Cardiac fibroblast (primary cell): ENCODE measurements around the gene ARHGEF28.

Source experiments
- DNase-seq, 2 donors: peaks; one replicate each; pipeline versions ENCODE4 v3.0.0 to v3.0.0-alpha.2; 2010; ENCODE audit warnings: low read depth in 2 of 2
- H3K4me3 ChIP-seq, 2 donors: replicated peaks in 1 of 2; 1 replicate in 1 of 2; 2 replicates in 1 of 2; pipeline ENCODE4 v1.5.1; 2011; ENCODE audit warnings: low read depth in 2 of 2, low read length in 2 of 2, mild to moderate bottlenecking in 2 of 2, moderate library complexity in 1 of 2
- TF ChIP-seq, protein P1 (sequence below): IDR thresholded peaks from one replicate; pipeline ENCODE4 v1.5.1; 2011; ENCODE audit warnings: low read depth, mild to moderate bottlenecking, low read length, inconsistent platforms

ARHGEF28 gene

DNA sequence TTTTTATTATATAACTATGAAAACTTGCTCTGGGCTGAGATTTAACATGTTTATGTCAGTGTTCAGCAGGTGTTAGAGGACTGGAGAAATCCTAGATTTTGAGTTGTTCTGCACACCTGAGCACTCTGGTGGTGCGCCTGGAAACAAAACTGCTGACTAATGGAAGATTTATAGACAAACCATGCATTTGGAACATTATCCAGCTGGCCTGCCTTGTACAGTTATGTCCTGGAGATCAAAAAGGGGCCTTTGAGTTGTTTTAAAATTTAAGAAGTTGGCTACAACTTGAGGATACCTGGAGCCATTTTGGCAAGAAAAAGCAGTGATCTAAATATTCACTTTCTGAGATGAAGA lies 5.7 kb upstream of the ARHGEF28 start:
- no peak overlapping the region for H3K4me3 ChIP-seq
- TF ChIP-seq, protein P1, sequence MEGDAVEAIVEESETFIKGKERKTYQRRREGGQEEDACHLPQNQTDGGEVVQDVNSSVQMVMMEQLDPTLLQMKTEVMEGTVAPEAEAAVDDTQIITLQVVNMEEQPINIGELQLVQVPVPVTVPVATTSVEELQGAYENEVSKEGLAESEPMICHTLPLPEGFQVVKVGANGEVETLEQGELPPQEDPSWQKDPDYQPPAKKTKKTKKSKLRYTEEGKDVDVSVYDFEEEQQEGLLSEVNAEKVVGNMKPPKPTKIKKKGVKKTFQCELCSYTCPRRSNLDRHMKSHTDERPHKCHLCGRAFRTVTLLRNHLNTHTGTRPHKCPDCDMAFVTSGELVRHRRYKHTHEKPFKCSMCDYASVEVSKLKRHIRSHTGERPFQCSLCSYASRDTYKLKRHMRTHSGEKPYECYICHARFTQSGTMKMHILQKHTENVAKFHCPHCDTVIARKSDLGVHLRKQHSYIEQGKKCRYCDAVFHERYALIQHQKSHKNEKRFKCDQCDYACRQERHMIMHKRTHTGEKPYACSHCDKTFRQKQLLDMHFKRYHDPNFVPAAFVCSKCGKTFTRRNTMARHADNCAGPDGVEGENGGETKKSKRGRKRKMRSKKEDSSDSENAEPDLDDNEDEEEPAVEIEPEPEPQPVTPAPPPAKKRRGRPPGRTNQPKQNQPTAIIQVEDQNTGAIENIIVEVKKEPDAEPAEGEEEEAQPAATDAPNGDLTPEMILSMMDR: no peak
- DNase-seq: no peak

DNA sequence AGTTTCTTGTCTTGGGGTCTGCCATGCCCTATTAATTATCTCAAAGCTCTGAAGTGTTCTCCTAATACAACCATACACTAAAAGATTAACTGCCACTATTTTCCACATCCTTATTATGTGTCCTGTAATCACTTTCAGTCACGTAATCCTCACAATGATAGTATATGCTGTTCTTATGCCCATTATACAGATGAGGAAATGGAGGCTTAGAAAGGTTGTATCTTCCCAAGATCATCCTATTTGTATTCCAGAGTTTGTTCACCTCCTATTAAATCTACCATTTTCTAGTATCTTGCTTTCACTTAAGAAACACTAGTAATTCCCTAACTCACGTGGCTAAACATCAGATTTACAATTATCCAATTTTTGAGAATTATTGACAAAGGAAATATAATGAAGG lies 2.9 kb upstream of the ARHGEF28 start:
- TF ChIP-seq, protein P1: no peak
- no peak overlapping the region for H3K4me3 ChIP-seq
- no peak for DNase-seq

DNA sequence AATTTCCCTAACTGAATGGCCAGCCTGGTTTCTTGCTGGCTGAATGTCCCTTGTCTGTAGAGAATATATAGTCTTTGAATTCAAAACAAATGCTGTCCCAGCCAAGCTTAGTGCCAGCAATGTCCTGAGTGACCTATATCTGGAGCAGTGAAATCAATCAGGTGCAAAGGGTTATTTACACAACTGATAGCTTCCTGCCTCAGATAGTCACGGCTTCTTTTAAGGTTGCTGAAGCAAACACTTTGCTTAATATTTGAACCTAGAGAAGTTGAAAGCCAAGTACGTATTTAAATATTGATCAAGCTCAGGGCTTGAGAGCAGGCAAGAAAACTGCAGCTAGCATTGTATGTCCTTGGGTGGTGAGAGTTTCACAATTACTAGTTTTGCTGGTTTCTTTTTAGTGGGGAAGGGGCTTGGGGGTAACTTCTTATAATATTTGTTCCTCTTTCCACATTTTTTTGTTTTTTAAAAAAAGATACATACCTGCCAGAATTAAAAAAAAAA lies 2.0 kb upstream of the ARHGEF28 start:
- TF ChIP-seq, protein P1: no peak
- no peak overlapping the region for H3K4me3 ChIP-seq
- DNase-seq: no peak

DNA sequence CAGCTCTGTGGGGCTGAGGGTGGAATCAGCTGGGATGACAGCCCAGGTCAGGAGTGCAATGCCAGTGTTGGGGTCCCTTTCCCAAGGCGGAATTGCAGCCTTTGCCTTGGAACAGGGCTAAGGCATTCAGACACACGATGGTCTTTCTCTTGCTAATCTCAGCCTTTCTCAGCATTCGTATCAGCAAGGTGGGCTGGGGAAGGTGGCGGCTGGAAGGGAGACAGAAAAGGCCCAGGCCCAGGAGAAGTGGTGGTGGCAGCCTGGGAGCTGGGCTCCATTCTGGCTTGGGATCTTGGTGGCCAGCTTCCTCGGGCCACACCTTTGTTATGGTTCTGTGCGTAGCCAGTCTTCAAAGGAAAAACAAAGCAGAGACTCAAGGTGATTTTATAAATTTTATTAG lies 1.1 kb upstream of the ARHGEF28 start:
- TF ChIP-seq, protein P1: no peak
- DNase-seq: no peak
- peak overlapping the region in 1 of 2 donors; percentile 89 for H3K4me3 ChIP-seq

DNA sequence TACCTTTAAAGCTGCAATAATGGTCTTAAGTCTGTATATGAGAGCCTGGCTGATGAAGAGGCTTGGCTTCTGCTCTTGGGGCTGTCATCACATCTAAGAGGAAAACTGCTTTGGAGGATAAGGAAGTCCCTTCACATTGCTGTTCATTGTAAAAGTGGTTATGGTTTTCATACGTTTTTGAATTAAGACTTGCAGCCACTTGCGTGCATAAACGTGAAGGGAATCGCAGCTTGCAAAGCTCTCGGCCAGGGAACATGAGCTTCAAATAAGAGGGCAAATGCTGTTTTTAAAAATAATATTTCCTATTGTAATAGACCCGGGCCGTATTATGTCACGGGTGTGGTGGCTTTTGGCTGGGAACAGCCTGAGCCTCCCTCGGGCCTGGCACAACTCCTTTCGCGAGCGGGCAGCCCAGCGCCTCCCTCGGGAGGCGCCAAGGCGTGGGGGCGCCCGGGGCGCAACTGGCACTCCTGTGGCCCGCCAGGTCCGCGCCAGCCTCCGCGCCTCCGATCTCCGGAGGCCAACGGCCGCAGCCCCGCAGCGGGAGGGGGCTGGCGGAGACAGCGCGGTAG lies 538 bp upstream of the ARHGEF28 start:
- TF ChIP-seq, protein P1: no peak
- peak; percentile 43 to 52 for DNase-seq
- peak overlapping the region; percentile 39 to 89 for H3K4me3 ChIP-seq

DNA sequence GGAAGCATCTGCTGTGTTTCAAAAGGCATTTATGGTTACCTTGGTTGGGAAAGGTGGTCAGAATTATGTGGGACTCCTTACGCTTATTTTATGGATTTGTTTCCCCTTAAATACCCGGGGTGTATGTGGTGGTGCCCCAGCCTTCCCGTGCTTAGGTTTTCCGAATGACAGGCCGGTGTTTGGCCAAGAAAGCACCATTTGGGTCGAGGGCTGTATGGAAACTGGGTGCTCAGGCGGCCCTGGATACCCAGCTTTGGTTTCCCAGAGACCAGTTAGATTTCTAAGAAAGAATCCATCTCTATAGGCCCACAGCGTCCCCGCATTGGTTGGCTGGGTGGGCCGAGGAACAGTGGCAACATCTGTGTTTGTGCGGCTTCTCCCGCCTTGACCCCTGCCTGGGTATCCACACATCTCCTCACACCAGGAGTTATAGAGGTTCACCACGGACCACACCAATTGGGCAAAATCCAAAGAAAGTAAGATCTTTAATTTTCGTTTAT lies 868 bp downstream of the ARHGEF28 start:
- DNase-seq: no peak
- TF ChIP-seq, protein P1: no peak
- H3K4me3 ChIP-seq: peak overlapping the region; percentile 69 to 89

DNA sequence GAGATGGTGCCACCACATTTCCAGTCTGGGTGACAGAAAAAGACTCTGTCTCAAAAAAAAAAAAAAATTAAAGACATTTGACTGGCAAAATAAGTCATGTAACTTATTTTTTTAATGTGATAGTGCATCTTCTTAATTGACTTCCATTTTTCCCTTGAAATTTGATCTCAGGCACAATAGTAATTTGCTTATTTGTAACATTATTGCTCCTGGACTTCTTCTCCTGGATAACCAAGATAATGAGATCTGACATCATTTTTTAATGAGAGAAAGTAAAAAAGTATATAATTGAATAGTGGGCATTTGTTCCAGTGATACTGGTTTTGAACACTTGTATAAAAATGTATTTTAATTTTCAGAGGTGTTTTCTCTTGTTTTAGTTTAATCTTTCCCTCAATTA lies 3.5 kb downstream of the ARHGEF28 start:
- TF ChIP-seq, protein P1: no peak
- H3K4me3 ChIP-seq: no peak overlapping the region
- DNase-seq: no peak
